Measurements from ENCODE around the gene FCSK. TPM values are rescaled to one million over a fixed set of nuclear protein-coding genes. Genes with fewer than 3 reads are reported as not detected.

The FCSK gene
- total and polyA plus RNA-seq, 2 of the 13 experiments (the other 11 are each of a cell fraction or from before 2014, with no cell fraction given), result 9.1 to 19.2 TPM

DNA sequence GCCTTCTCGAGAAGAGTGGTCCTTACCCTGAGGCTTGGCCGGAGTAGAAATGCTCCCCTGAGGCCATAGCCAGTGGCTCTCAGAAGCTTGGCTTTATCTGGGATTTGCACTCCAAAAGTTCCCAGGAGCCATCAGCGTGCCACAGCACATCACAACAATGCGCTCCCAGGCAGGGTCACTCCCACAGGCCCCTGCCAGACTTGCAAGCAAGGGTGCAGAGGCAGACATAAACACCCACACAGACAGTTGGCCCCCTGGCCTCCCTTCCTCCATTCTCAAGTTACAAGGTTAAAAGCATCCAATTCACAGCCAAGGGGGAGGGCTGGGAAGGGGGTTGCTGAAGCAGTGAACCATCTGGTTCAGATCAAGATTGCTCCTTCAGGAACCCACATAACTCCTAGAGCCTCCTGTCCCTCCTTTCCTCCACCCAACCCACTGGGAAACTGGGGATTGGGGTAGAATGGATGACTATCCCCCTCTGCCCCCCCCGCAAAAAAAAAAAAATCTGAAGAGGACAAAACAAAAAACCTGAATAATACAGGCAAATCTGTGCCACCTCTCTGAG is 17.3 kb upstream of the FCSK start (continued):
- TF ChIP-seq CCDC6 (CRISPR knock-in tag; IDR thresholded peaks at IDR 0.05) (no peak), ELF3 (CRISPR knock-in tag; IDR thresholded peaks at IDR 0.05) (0 out of 2 replicates have a peak, but pooled peaks have one; percentile 11), FOXA1 (IDR thresholded peaks at IDR 0.05) (no peak), FOXA1 (CRISPR knock-in tag; IDR thresholded peaks at IDR 0.05) (no peak), NBN (conservative IDR thresholded peaks at IDR 0.05) (no peak), FOXC1 (CRISPR knock-in tag; IDR thresholded peaks at IDR 0.05; ENCODE audit: borderline replicate concordance) (no peak), SAP130 (CRISPR knock-in tag; IDR thresholded peaks at IDR 0.05; ENCODE audit: low read depth) (peak; percentile 71), NCOA2 (CRISPR knock-in tag; IDR thresholded peaks at IDR 0.05) (peak; percentile 38; the same call in 1 of the 2 replicates), ZNF775 (CRISPR knock-in tag; IDR thresholded peaks at IDR 0.05; ENCODE audit: borderline replicate concordance) (no peak), NR2F6 (IDR thresholded peaks at IDR 0.05) (0 out of 2 replicates have a peak, but pooled peaks have one; percentile 13), NR2F6 (CRISPR knock-in tag; IDR thresholded peaks at IDR 0.05) (peak; percentile 47; the same call in 1 of the 2 replicates), ZNF543 (CRISPR knock-in tag; IDR thresholded peaks at IDR 0.05) (no peak), FOXA3 (CRISPR knock-in tag; IDR thresholded peaks at IDR 0.05) (no peak), ZNF34 (CRISPR knock-in tag; IDR thresholded peaks at IDR 0.05; ENCODE audit: borderline replicate concordance) (no peak)
- TF ChIP-seq, protein P1, sequence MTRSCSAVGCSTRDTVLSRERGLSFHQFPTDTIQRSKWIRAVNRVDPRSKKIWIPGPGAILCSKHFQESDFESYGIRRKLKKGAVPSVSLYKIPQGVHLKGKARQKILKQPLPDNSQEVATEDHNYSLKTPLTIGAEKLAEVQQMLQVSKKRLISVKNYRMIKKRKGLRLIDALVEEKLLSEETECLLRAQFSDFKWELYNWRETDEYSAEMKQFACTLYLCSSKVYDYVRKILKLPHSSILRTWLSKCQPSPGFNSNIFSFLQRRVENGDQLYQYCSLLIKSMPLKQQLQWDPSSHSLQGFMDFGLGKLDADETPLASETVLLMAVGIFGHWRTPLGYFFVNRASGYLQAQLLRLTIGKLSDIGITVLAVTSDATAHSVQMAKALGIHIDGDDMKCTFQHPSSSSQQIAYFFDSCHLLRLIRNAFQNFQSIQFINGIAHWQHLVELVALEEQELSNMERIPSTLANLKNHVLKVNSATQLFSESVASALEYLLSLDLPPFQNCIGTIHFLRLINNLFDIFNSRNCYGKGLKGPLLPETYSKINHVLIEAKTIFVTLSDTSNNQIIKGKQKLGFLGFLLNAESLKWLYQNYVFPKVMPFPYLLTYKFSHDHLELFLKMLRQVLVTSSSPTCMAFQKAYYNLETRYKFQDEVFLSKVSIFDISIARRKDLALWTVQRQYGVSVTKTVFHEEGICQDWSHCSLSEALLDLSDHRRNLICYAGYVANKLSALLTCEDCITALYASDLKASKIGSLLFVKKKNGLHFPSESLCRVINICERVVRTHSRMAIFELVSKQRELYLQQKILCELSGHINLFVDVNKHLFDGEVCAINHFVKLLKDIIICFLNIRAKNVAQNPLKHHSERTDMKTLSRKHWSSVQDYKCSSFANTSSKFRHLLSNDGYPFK (CRISPR knock-in tag; IDR thresholded peaks at IDR 0.05; ENCODE audit: borderline replicate concordance), result no peak
- TF ChIP-seq, protein P2, sequence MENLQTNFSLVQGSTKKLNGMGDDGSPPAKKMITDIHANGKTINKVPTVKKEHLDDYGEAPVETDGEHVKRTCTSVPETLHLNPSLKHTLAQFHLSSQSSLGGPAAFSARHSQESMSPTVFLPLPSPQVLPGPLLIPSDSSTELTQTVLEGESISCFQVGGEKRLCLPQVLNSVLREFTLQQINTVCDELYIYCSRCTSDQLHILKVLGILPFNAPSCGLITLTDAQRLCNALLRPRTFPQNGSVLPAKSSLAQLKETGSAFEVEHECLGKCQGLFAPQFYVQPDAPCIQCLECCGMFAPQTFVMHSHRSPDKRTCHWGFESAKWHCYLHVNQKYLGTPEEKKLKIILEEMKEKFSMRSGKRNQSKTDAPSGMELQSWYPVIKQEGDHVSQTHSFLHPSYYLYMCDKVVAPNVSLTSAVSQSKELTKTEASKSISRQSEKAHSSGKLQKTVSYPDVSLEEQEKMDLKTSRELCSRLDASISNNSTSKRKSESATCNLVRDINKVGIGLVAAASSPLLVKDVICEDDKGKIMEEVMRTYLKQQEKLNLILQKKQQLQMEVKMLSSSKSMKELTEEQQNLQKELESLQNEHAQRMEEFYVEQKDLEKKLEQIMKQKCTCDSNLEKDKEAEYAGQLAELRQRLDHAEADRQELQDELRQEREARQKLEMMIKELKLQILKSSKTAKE (CRISPR knock-in tag; IDR thresholded peaks at IDR 0.05; ENCODE audit: borderline replicate concordance), result 0 out of 2 replicates have a peak, but pooled peaks have one; percentile 38
- TF ChIP-seq, protein P3, sequence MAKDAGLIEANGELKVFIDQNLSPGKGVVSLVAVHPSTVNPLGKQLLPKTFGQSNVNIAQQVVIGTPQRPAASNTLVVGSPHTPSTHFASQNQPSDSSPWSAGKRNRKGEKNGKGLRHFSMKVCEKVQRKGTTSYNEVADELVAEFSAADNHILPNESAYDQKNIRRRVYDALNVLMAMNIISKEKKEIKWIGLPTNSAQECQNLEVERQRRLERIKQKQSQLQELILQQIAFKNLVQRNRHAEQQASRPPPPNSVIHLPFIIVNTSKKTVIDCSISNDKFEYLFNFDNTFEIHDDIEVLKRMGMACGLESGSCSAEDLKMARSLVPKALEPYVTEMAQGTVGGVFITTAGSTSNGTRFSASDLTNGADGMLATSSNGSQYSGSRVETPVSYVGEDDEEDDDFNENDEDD (CRISPR knock-in tag; IDR thresholded peaks at IDR 0.05; ENCODE audit: borderline replicate concordance), result no peak
- TF ChIP-seq, protein P4, sequence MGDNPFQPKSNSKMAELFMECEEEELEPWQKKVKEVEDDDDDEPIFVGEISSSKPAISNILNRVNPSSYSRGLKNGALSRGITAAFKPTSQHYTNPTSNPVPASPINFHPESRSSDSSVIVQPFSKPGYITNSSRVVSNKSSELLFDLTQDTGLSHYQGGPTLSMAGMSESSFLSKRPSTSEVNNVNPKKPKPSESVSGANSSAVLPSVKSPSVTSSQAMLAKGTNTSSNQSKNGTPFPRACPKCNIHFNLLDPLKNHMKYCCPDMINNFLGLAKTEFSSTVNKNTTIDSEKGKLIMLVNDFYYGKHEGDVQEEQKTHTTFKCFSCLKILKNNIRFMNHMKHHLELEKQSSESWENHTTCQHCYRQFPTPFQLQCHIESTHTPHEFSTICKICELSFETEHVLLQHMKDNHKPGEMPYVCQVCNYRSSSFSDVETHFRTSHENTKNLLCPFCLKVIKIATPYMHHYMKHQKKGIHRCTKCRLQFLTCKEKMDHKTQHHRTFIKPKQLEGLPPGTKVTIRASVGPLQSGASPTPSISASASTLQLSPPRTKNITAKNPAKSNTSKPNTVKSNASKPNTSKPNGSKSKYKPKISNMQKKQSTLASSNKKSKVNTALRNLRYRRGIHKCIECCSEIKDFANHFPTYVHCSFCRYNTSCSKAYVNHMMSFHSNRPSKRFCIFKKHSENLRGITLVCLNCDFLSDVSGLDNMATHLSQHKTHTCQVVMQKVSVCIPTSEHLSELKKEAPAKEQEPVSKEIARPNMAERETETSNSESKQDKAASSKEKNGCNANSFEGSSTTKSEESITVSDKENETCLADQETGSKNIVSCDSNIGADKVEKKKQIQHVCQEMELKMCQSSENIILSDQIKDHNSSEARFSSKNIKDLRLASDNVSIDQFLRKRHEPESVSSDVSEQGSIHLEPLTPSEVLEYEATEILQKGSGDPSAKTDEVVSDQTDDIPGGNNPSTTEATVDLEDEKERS (CRISPR knock-in tag; IDR thresholded peaks at IDR 0.05), result 0 out of 2 replicates have a peak, but pooled peaks have one; percentile 28
- TF ChIP-seq, protein P5, sequence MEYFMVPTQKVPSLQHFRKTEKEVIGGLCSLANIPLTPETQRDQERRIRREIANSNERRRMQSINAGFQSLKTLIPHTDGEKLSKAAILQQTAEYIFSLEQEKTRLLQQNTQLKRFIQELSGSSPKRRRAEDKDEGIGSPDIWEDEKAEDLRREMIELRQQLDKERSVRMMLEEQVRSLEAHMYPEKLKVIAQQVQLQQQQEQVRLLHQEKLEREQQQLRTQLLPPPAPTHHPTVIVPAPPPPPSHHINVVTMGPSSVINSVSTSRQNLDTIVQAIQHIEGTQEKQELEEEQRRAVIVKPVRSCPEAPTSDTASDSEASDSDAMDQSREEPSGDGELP (IDR thresholded peaks at IDR 0.05; ENCODE audit: borderline replicate concordance, low read depth), result peak; percentile 33; the same call in 1 of the 2 replicates
- TF ChIP-seq, protein P6, sequence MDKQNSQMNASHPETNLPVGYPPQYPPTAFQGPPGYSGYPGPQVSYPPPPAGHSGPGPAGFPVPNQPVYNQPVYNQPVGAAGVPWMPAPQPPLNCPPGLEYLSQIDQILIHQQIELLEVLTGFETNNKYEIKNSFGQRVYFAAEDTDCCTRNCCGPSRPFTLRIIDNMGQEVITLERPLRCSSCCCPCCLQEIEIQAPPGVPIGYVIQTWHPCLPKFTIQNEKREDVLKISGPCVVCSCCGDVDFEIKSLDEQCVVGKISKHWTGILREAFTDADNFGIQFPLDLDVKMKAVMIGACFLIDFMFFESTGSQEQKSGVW (CRISPR knock-in tag; IDR thresholded peaks at IDR 0.05; ENCODE audit: borderline replicate concordance), result no peak

Data from HepG2 (cell line).